H9 (cell line): Measurements from ENCODE around the gene APOBEC4. TPM values are rescaled to one million over a fixed set of nuclear protein-coding genes. Genes with fewer than 3 reads are reported as not detected.

Experiments
- DNase-seq: peaks from one replicate; pipeline ENCODE4 v3.0.0-alpha.2; 2017
- H2AFZ ChIP-seq: one replicate; pipeline ENCODE4 v1.6.1; 2013; ENCODE audit warnings: mild to moderate bottlenecking, low read length, control low read depth, moderate library complexity
- H2AK5ac ChIP-seq: 2 replicates; pipeline ENCODE4 v1.6.1; 2013; ENCODE audit warnings: low read length, control low read depth, mixed read lengths; ENCODE audit not compliant: insufficient read length
- H2BK120ac ChIP-seq: one replicate; pipeline ENCODE4 v1.6.1; 2013; ENCODE audit warnings: low read depth, mild to moderate bottlenecking, low read length, control low read depth, inconsistent platforms; ENCODE audit not compliant: poor library complexity, severe bottlenecking
- H2BK12ac ChIP-seq: 2 replicates; pipeline ENCODE4 v1.6.1; 2013; ENCODE audit warnings: low read length, control low read depth, mixed read lengths, low read depth; ENCODE audit not compliant: insufficient read length
- H2BK15ac ChIP-seq: 2 replicates; pipeline ENCODE4 v1.6.1; 2013; ENCODE audit warnings: low read depth, low read length, control low read depth
- H2BK20ac ChIP-seq: one replicate; pipeline ENCODE4 v1.6.1; 2013; ENCODE audit warnings: low read depth, mild to moderate bottlenecking, low read length, control low read depth, inconsistent platforms; ENCODE audit not compliant: poor library complexity, severe bottlenecking
- H2BK5ac ChIP-seq: 2 replicates; pipeline ENCODE4 v1.6.1; 2013; ENCODE audit warnings: low read length, control low read depth, mixed read lengths; ENCODE audit not compliant: insufficient read length
- H3K14ac ChIP-seq: 2 replicates; pipeline ENCODE4 v1.6.1; 2013; ENCODE audit warnings: low read length, control low read depth; ENCODE audit not compliant: insufficient read depth
- H3K18ac ChIP-seq: 2 replicates; pipeline ENCODE4 v1.6.1; 2013; ENCODE audit warnings: low read depth, mild to moderate bottlenecking, mixed read lengths, low read length, control low read depth; ENCODE audit not compliant: insufficient read length
- H3K23ac ChIP-seq: 2 replicates; pipeline ENCODE4 v1.6.1; 2013; ENCODE audit warnings: low read length, control low read depth, mixed read lengths, low read depth; ENCODE audit not compliant: insufficient read length
- H3K23me2 ChIP-seq: 2 replicates; pipeline ENCODE4 v1.6.1; 2013; ENCODE audit warnings: low read depth, mild to moderate bottlenecking, mixed read lengths, low read length, control low read depth; ENCODE audit not compliant: insufficient read length, poor library complexity, severe bottlenecking
- H3K27ac ChIP-seq: 2 replicates; pipeline ENCODE4 v1.5.1; 2013; ENCODE audit warnings: low read length, control low read depth, mixed read lengths, low read depth; ENCODE audit not compliant: insufficient read length
- H3K27me3 ChIP-seq: 2 replicates; pipeline ENCODE4 v1.6.1; 2013; ENCODE audit warnings: low read length, control low read depth, inconsistent platforms; ENCODE audit not compliant: insufficient read depth
- H3K4ac ChIP-seq: 2 replicates; pipeline ENCODE4 v1.6.1; 2013; ENCODE audit warnings: low read depth, mild to moderate bottlenecking, control low read depth, inconsistent platforms, low read length, moderate library complexity
- H3K4me1 ChIP-seq: 2 replicates; pipeline ENCODE4 v1.6.1; 2013; ENCODE audit warnings: low read length, control low read depth, inconsistent platforms; ENCODE audit not compliant: insufficient read depth
- H3K4me2 ChIP-seq: 2 replicates; pipeline ENCODE4 v1.6.1; 2013; ENCODE audit warnings: low read length, control low read depth, mixed read lengths; ENCODE audit not compliant: insufficient read length, insufficient read depth
- H3K56ac ChIP-seq: 2 replicates; pipeline ENCODE4 v1.6.1; 2013; ENCODE audit warnings: low read depth, mild to moderate bottlenecking, mixed read lengths, low read length, control low read depth; ENCODE audit not compliant: insufficient read length
- H3K79me1 ChIP-seq: 2 replicates; pipeline ENCODE4 v1.6.1; 2013; ENCODE audit warnings: low read depth, mild to moderate bottlenecking, moderate library complexity, low read length, control low read depth, inconsistent platforms; ENCODE audit not compliant: insufficient read depth, poor library complexity, severe bottlenecking
- H3K79me2 ChIP-seq: 2 replicates; pipeline ENCODE4 v1.6.1; 2013; ENCODE audit warnings: low read length, control low read depth, inconsistent platforms; ENCODE audit not compliant: insufficient read depth
- H3K9ac ChIP-seq: 2 replicates; pipeline ENCODE4 v1.6.1; 2013; ENCODE audit warnings: low read length, control low read depth, mixed read lengths; ENCODE audit not compliant: insufficient read length; ENCODE audit errors: extremely low read depth
- H3K9me3 ChIP-seq: one replicate; pipeline ENCODE4 v1.6.1; 2013; ENCODE audit warnings: low read depth, low read length, inconsistent platforms; ENCODE audit not compliant: control insufficient read depth
- H3T11ph ChIP-seq: one replicate; pipeline ENCODE4 v1.6.1; 2013; ENCODE audit warnings: mild to moderate bottlenecking, low read length, control low read depth, inconsistent platforms
- H4K20me1 ChIP-seq: one replicate; pipeline ENCODE4 v1.6.1; 2013; ENCODE audit not compliant: control insufficient read depth, insufficient read length, insufficient read depth
- H4K5ac ChIP-seq: 2 replicates; pipeline ENCODE4 v1.6.1; 2013; ENCODE audit warnings: low read depth, mild to moderate bottlenecking, mixed read lengths, low read length, control low read depth; ENCODE audit not compliant: insufficient read length
- H4K8ac ChIP-seq: replicated peaks from 2 replicates; pipeline ENCODE4 v1.6.1; 2013; ENCODE audit warnings: low read length, control low read depth, mixed read lengths, low read depth; ENCODE audit not compliant: insufficient read length
- H4K91ac ChIP-seq: 2 replicates; pipeline ENCODE4 v1.6.1; 2013; ENCODE audit warnings: low read depth, mild to moderate bottlenecking, moderate library complexity, mixed read lengths, low read length, control low read depth; ENCODE audit not compliant: insufficient read length
- H3K27ac Mint-ChIP-seq, 3 experiments: 2 replicates in 2 of 3; 3 replicates in 1 of 3; pipeline ENCODE4 v1.8.0; 2020 to 2021; ENCODE audit warnings: mixed read lengths in 3 of 3, mild to moderate bottlenecking in 1 of 3, moderate library complexity in 1 of 3
- H3K27me3 Mint-ChIP-seq: 2 replicates; pipeline ENCODE4 v1.8.0; 2021; ENCODE audit warnings: low read depth, mild to moderate bottlenecking, moderate library complexity, mixed read lengths
- H3K36me3 Mint-ChIP-seq, 3 experiments: 2 replicates in 2 of 3; 3 replicates in 1 of 3; pipeline ENCODE4 v1.8.0; 2020 to 2021; ENCODE audit warnings: low read depth in 3 of 3, mixed read lengths in 3 of 3; ENCODE audit not compliant: insufficient read depth in 1 of 3
- H3K4me1 Mint-ChIP-seq, 2 experiments: 2 replicates each; pipeline ENCODE4 v1.8.0; 2020; ENCODE audit warnings: mixed read lengths in 2 of 2
- H3K4me3 Mint-ChIP-seq, 2 experiments: 2 replicates in 1 of 2; 3 replicates in 1 of 2; pipeline ENCODE4 v1.8.0; 2020 to 2021; ENCODE audit warnings: mild to moderate bottlenecking in 2 of 2, mixed read lengths in 2 of 2, moderate library complexity in 1 of 2
- H3K9me3 Mint-ChIP-seq, 2 experiments: 2 replicates in 1 of 2; 3 replicates in 1 of 2; pipeline ENCODE4 v1.8.0; 2020; ENCODE audit warnings: mild to moderate bottlenecking in 2 of 2, mixed read lengths in 2 of 2, moderate library complexity in 1 of 2
- CTCF ChIP-seq: fragments of 200-600 bp; sonication (generic); conservative IDR thresholded peaks from 3 replicates; pipeline ENCODE4 v1.8.0; 2021; ENCODE audit warnings: antibody characterized with exemption, mild to moderate bottlenecking
- WGBS: extraction: QIAGEN DNeasy Blood & Tissue Kit; methylation state at CpG from one replicate; pipeline ENCODE4 v1.1.7; 2013; ENCODE audit warnings: missing lambda C conversion rate, low lambda C conversion rate, mixed read lengths; ENCODE audit not compliant: insufficient read length; ENCODE audit errors: extremely low coverage; 5-methylcytosine and 5-hydroxymethylcytosine counted together
- total RNA-seq: library from RNA; stranded (reverse); gene quantifications from 2 replicates; pipeline ENCODE4 v1.2.1, GENCODE V29; 2021

The APOBEC4 gene
- total RNA-seq, 1 experiment from 2014 or later = not detected

DNA sequence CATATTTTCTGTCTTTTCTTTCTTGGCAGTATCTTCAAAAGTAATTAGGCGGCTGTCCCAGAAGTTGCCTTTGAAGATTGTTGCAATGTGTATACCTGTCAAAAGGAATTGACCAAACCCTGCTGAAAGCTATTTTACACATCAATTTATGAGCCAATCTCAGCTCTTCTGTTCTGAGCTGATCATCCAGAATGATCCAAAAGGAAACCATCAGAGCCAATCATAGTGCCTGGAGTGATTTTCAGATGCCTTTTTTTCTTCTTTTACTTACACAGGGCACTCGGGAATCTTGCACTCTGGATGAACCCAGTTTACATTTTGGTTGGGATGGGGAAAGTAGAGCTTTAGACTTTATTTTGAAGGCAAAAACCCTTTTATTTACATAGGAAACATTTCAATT lies 21.8 kb upstream of the APOBEC4 start:
- no peaks in the 10 kb centered on the region for H3K23me2 ChIP-seq
- TF ChIP-seq CTCF = no peak
- no peak overlapping the region for H2BK20ac ChIP-seq
- no peak overlapping the region for H3K4ac ChIP-seq
- H3K56ac ChIP-seq = no peak overlapping the region
- Mint-ChIP-seq H3K4me3 (no peak overlapping the region), H3K36me3 (peaks cover 0 to 5% (median 5%) of the 10 kb centered on the region in 3 experiments; a peak in 3 of 7 replicates), H3K9me3 (peaks cover 8 to 12% of the 10 kb centered on the region in 2 experiments; a peak in 3 of 5 replicates), H3K27ac (no peak overlapping the region), H3K4me1 (peaks cover 3 to 5% of the 10 kb centered on the region in 2 experiments; a peak in 3 of 4 replicates), H3K27me3 (no peaks in the 10 kb centered on the region; the same call in 1 of the 2 replicates)
- WGBS = no CpG with 5 or more reads among the region's 2 CpGs
- no peak for DNase-seq
- no peak overlapping the region for H4K91ac ChIP-seq
- no peak overlapping the region for H2AFZ ChIP-seq
- H2BK15ac ChIP-seq = no peak overlapping the region
- H4K5ac ChIP-seq = no peak overlapping the region
- no peak overlapping the region for H2BK12ac ChIP-seq
- no peak overlapping the region for H3K14ac ChIP-seq
- no peaks in the 10 kb centered on the region for H4K20me1 ChIP-seq
- no peak overlapping the region for H4K8ac ChIP-seq
- no peaks in the 10 kb centered on the region for H3K27me3 ChIP-seq
- no peak overlapping the region for H3T11ph ChIP-seq
- no peaks in the 10 kb centered on the region for H3K4me1 ChIP-seq
- H2AK5ac ChIP-seq = no peak overlapping the region
- no peak overlapping the region for H2BK120ac ChIP-seq
- H3K9me3 ChIP-seq = no peaks in the 10 kb centered on the region
- H3K9ac ChIP-seq = no peak overlapping the region
- H3K79me1 ChIP-seq = no peaks in the 10 kb centered on the region
- H3K18ac ChIP-seq = no peak overlapping the region
- H3K23ac ChIP-seq = no peak overlapping the region
- H3K27ac ChIP-seq = no peak overlapping the region
- no peak overlapping the region for H3K4me2 ChIP-seq
- H2BK5ac ChIP-seq = no peak overlapping the region
- no peaks in the 10 kb centered on the region for H3K79me2 ChIP-seq
